Activated CD8-positive, alpha-beta memory T cell treated with anti-CD3 and anti-CD28 coated beads, Interleukin-2, amount 10 ng/mL, durations not matched to agents 7 days and 5 days (primary cell): ENCODE measurements around the gene ISG20. TPM values are rescaled to one million over a fixed set of nuclear protein-coding genes. Genes with fewer than 3 reads are reported as not detected.

Experiments
- ATAC-seq: fragments of 150-1000 bp; cut with Tn5 transposase; one replicate; pipeline ENCODE4 v1.10.0; 2021; ENCODE audit warnings: moderate library complexity
- CTCF ChIA-PET: fragments of 350-600 bp; sonication (Branson Sonifier 250); formaldehyde crosslinking; loops from one replicate; lab custom pipeline; 2021; ENCODE audit warnings: antibody characterized with exemption; lab: Charles Lee
- DNase-seq: peaks from one replicate; pipeline ENCODE4 v3.0.0-alpha.2; 2020
- H3K27ac Mint-ChIP-seq: one replicate; pipeline ENCODE4 v1.8.0; 2021; ENCODE audit warnings: mild to moderate bottlenecking, mixed read lengths
- H3K27me3 Mint-ChIP-seq: one replicate; pipeline ENCODE4 v1.8.0; 2021; ENCODE audit warnings: mixed read lengths
- H3K36me3 Mint-ChIP-seq: one replicate; pipeline ENCODE4 v1.8.0; 2021; ENCODE audit warnings: mild to moderate bottlenecking, mixed read lengths
- H3K4me1 Mint-ChIP-seq: one replicate; pipeline ENCODE4 v1.8.0; 2021; ENCODE audit warnings: mixed read lengths
- H3K4me3 Mint-ChIP-seq: one replicate; pipeline ENCODE4 v1.8.0; 2021; ENCODE audit warnings: mild to moderate bottlenecking, moderate library complexity, mixed read lengths
- H3K9me3 Mint-ChIP-seq: one replicate; pipeline ENCODE4 v1.8.0; 2022; ENCODE audit warnings: low read depth, mixed read lengths
- total RNA-seq, 2 experiments: library from RNA; stranded (reverse); gene quantifications; one replicate each; pipeline ENCODE4 v1.2.3, GENCODE V29; 2021

The ISG20 gene
- total RNA-seq, 2 experiments from 2014 or later: 155 to 379 TPM

DNA sequence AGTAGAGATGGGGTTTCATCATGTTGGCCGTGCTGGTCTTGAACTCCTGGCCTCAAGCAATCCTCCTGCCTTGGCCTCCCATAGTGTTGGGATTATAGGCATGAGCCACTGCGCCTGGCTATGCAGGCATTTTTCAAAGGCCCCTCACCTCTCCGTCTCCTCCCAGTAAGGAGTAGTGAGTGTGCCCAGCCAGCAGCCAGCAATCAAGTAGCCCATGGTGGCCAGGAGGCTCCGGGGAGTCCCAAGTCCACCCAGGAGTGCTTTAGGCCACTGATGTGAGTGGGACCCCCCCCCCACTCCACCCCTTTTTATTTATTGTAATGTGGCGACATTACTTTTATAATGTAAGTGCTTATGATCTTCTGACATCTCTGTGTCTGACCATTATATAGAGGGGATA is 8.1 kb downstream of the ISG20 start:
- Mint-ChIP-seq H3K27me3 (no peaks in the 10 kb centered on the region), H3K4me3 (no peak overlapping the region), H3K9me3 (no peaks in the 10 kb centered on the region), H3K27ac (no peak overlapping the region), H3K36me3 (peaks cover 68% of the 10 kb centered on the region), H3K4me1 (peaks cover 74% of the 10 kb centered on the region)
- ATAC-seq (no peak), DNase-seq (peak; percentile 28)
- CTCF ChIA-PET: interaction anchor here (0.8 to 2.6 kb wide), 3 partner anchors 9 to 23 kb away, joined by 4 to 12 read pairs (median 5); partner anchors contain the start of gene ISG20

DNA sequence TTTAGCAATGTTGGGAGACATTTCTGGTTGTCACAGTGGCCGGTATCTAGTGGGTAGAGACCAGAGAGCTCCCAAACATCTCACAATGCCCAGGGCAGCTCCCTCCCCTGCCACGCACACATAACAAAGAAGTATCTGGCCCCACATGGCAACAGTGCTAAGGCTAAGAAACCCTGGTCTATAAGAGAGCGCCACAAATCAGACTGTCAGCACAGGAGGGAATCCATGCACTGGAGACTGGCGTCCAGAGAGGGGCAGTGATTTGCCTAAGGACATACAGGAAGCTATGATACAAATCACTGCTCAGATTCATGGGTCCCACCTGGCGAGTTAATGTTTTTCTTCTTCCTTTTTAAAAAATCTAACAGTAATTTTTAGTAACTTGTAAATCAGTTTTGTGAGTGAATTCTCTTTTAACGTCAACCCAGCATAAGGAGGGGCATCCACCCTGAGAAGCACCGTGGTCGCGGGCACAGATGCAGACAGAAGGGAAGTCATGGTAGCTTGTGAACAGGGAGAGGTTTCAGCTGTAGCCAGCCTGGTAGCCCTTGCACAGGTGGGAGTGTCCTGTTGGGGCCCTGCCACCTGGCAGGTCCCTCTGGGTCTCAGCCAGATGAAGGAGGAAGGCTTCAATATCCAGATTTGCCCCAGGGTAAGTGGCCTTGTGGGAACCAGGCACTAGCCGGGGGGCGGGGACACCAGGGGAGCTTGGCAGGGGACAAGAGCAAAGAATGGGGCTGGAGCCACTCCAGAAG is 8.7 kb downstream of the ISG20 start:
- CTCF ChIA-PET: interaction anchor here (0.8 to 2.6 kb wide), 4 partner anchors 9 to 23 kb away, joined by 3 to 12 read pairs (median 4); partner anchors contain the start of gene ISG20
- Mint-ChIP-seq H3K4me1 (peaks cover 69% of the 10 kb centered on the region), H3K4me3 (no peak overlapping the region), H3K27me3 (no peaks in the 10 kb centered on the region), H3K9me3 (no peaks in the 10 kb centered on the region), H3K27ac (peak overlapping the region; percentile 13), H3K36me3 (peaks cover 63% of the 10 kb centered on the region)
- no peak for ATAC-seq
- peak; percentile 40 for DNase-seq

DNA sequence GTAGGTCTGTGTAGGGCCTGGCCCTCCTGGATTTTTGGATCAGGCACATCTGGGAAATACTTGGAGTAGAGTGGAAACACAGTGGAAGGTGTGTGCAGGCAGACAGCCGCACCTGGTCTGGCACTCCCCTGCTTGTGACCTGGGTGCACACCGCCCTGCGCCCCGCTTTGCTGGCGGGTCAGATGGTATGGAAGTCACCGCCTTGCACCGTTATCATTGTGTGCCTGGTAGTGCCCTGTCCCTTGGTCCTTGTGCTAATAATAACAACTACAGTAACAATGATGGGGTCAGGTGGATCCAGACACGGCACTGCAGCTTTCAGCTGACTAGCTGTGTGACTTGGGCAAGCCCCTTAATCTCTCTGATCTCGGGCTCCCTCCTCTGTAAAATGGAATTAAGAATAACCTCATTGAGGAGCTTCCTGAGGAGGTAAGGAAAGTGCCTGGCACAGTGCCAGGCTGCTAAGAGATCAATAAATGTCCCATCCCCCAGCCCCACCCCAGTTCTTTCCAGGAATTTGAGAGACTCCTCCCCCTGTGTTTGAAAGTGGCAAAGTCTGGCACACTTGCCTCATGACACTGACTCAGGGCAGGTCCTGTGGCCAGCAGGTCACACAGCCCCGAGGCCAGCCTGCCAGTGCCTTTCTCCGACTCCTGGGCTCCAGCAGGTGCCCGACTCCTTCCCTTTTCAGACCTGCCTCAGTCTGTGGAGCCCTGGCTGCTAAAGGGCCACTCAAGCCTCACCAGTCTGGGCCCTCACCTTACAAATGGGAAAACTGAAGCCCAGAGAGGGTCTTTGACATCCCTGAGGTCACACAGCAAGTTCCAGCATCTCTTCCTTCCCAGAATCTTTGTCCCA is 9.8 kb downstream of the ISG20 start:
- Mint-ChIP-seq H3K4me3 (peak overlapping the region; percentile 48), H3K4me1 (peaks cover 66% of the 10 kb centered on the region), H3K27ac (peak overlapping the region; percentile 84), H3K36me3 (peaks cover 65% of the 10 kb centered on the region), H3K9me3 (no peaks in the 10 kb centered on the region), H3K27me3 (no peaks in the 10 kb centered on the region)
- CTCF ChIA-PET: interaction anchor here (1.0 to 1.5 kb wide), 4 partner anchors 10 to 26 kb away, joined by 3 to 5 read pairs (median 4); partner anchors contain the start of gene ISG20
- peak; percentile 8 for ATAC-seq
- peak; percentile 47 for DNase-seq

DNA sequence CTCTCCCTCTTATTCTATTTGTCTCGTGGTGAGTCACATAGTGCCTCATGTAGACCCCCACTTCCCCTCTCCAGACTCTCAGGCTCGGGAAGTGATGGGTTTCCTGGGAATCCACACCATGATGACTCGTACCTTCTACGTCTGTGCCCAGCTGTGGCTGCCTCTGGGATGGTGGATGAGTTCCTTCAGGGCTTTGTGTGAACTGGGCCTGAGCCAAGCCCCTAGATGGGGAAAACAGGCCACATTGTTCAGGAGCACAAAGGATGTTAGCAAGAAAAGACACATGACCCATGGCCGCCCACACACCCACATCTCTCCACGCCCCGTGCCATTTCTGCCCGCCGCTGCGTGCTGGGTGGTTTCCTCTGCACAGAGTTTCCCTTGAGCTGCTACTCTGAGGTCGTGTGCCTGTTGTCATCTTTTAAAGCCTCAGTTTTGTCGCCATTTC is 10.5 kb downstream of the ISG20 start:
- DNase-seq (peak; percentile 84), ATAC-seq (peak; percentile 84)
- H3K9me3 Mint-ChIP-seq: no peaks in the 10 kb centered on the region
- H3K27me3 Mint-ChIP-seq: no peaks in the 10 kb centered on the region
- CTCF ChIA-PET: interaction anchor here (1.0 to 1.5 kb wide), 3 partner anchors 10 to 27 kb away, joined by 4 to 5 read pairs (median 4); partner anchors contain the start of gene ISG20
- H3K27ac Mint-ChIP-seq: peak overlapping the region; percentile 84
- H3K4me1 Mint-ChIP-seq: peaks cover 60% of the 10 kb centered on the region
- peak overlapping the region; percentile 48 for H3K4me3 Mint-ChIP-seq
- peaks cover 63% of the 10 kb centered on the region for H3K36me3 Mint-ChIP-seq

DNA sequence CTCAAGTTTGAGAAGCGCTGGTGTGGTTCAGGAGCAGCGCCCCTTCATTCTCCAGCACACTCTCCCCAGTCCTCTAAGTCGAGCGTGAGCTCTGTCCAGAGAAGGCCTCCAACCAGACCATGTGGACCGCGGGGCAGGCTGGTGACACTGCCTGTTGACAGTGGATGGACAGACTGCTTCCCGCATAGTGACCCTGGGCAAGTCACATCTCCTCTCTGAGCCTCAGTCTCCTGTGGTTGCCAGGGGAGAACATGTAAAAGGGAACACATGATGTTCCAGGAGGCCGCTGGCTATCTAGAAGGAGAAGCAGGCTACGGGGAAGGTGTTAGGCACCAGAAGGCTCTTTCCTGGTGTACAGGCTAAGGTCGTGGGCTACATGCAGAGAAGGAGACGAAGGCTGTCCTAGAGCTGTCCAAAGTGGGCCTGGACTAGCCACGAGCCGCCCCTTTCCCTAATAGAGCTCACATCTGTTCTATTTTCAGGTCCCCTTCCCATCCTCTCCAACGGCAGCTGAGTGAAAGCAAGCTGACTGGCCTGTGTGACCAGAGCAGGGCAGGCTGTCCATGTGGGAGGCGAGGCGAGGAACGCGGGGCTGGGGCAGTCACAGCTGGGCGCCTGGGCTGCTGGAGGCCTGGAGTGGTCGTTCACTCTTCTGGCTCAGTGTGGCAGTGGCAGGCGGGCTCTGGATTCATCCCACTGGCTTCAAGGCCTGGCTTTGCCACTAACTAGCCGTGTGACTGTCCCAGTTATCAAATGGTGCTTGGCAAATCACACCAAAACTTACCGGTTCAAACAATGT is 11.1 kb downstream of the ISG20 start:
- H3K9me3 Mint-ChIP-seq: no peaks in the 10 kb centered on the region
- DNase-seq: peak; percentile 34
- no peaks in the 10 kb centered on the region for H3K27me3 Mint-ChIP-seq
- H3K4me3 Mint-ChIP-seq: peak overlapping the region; percentile 48
- H3K4me1 Mint-ChIP-seq: peaks cover 55% of the 10 kb centered on the region
- peak overlapping the region; percentile 84 for H3K27ac Mint-ChIP-seq
- CTCF ChIA-PET: interaction anchor here (1.0 to 1.5 kb wide), 2 partner anchors 11 to 25 kb away, joined by 4 to 5 read pairs; partner anchors contain the start of gene ISG20
- peaks cover 66% of the 10 kb centered on the region for H3K36me3 Mint-ChIP-seq
- no peak for ATAC-seq

DNA sequence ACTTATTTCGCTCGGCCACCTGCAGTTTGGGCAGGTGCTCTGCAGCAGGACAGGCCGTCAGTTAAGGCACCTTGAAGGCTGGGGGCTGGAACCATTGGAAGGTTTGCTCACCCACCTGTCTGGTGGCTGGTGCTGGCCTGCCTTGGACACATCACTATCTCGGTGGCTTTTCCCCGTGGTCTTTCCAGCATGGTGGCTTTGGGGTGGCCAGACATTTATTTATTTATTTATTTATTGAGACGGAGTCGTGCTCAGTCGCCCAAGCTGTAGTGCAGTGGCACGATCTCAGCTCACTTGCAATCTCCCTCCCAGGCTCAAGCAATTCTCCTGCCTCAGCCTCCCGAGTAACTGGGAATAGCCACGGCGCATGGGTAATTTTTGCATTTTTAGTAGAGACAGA is 11.7 kb downstream of the ISG20 start:
- no peaks in the 10 kb centered on the region for H3K9me3 Mint-ChIP-seq
- H3K4me3 Mint-ChIP-seq: no peak overlapping the region
- DNase-seq: no peak
- no peak for ATAC-seq
- peaks cover 62% of the 10 kb centered on the region for H3K36me3 Mint-ChIP-seq
- CTCF ChIA-PET: interaction anchor here (1.0 to 1.5 kb wide), 2 partner anchors 12 to 26 kb away, joined by 4 to 5 read pairs; partner anchors contain the start of gene ISG20
- peak overlapping the region; percentile 22 for H3K27ac Mint-ChIP-seq
- H3K27me3 Mint-ChIP-seq: no peaks in the 10 kb centered on the region
- peaks cover 50% of the 10 kb centered on the region for H3K4me1 Mint-ChIP-seq

DNA sequence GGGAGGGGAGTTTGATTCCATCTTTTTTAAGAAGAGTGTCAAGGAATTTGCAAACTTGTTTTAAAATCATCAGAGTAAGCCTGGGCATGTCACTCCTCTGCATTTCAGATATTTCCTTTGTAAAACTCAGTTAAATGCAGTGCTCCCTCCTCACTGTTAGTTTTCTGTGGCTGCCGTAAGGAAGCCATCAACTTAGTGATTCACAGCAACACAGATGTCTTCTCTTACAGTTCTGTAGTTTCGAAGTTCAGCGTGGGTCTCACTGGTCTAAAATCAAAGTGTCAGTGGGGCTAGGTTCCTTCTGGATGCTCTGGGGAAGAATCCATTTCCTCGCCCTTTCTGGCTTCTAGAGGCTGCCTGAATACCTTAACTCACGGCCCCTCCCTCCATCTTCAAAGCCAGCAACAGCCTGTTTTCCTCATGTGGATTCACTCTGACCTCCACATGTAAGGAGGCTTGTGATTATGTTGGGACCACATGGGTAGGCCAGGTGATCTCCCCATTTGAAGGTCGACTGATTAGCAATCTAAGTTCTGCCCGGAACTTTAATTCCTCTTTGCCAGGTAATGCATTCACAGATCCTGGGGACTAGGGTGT is 12.4 kb downstream of the ISG20 start:
- ATAC-seq: no peak

DNA sequence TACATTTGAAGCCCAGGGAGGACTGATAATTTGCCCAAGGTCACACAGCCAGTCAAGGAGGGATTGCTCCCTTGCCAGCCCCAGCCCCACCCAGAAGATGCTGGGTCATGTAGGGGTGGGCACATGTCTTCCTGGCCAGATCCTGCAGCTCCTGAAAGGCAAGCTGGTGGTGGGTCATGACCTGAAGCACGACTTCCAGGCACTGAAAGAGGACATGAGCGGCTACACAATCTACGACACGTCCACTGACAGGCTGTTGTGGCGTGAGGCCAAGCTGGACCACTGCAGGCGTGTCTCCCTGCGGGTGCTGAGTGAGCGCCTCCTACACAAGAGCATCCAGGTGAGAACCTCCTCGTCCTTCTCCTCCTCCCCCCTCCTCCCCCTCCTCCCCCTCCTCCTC is 13.2 kb downstream of the ISG20 start:
- Mint-ChIP-seq H3K27ac (no peak overlapping the region), H3K9me3 (no peaks in the 10 kb centered on the region), H3K4me1 (peaks cover 42% of the 10 kb centered on the region), H3K4me3 (no peak overlapping the region), H3K27me3 (no peaks in the 10 kb centered on the region), H3K36me3 (peaks cover 53% of the 10 kb centered on the region)
- CTCF ChIA-PET: interaction anchor here (0.8 kb wide), 1 partner anchor 28 kb away, joined by 4 read pairs; no protein-coding TSS in a partner anchor
- ATAC-seq (no peak), DNase-seq (peak; percentile 38)

More for the DNA sequence above, 12.4 kb downstream of the ISG20 start:
- peaks cover 55% of the 10 kb centered on the region for H3K36me3 Mint-ChIP-seq
- H3K9me3 Mint-ChIP-seq: no peaks in the 10 kb centered on the region
- H3K4me1 Mint-ChIP-seq: peaks cover 46% of the 10 kb centered on the region
- no peak overlapping the region for H3K4me3 Mint-ChIP-seq
- H3K27ac Mint-ChIP-seq: peak overlapping the region; percentile 26
- DNase-seq: peak; percentile 11
- no peaks in the 10 kb centered on the region for H3K27me3 Mint-ChIP-seq
- CTCF ChIA-PET: interaction anchor here (0.8 kb wide), 1 partner anchor 27 kb away, joined by 4 read pairs; no protein-coding TSS in a partner anchor

DNA sequence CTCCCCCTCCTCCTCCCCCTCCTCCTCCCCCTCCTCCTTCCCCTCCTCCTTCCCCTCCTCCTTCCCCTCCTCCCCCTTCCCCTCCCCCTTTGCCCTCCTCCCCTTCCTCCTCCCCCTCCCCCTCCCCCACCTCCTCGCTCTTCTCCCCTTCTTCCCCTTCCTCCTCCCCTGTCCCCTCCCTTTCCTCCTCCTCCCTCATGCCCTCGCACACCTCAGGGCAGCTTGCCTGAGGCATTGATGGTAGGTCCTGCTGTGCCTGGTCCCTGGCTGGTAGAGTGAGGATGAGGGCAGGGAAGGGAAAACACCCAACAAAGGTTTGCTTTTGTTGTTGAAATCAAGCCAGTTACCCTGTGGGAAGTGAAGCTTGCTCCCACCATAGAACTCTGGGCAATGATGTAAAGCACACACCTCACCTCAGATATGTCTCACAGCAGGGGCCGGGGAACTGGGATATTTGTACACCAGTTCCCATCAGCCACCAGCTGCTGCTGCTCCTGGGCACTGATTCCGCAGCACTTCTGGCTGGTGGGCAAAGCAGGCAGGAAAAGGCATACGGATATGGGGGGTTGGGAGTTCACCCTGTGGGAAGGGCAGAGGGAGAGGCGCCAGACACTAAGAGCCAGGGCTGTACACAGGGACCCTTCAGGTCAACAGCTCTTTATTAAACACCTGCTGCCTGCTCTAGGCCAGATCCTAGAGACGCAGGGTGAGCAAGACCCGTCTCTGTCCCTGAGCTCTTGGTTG is 13.8 kb downstream of the ISG20 start:
- Mint-ChIP-seq H3K36me3 (peaks cover 50% of the 10 kb centered on the region), H3K27ac (no peak overlapping the region), H3K9me3 (no peaks in the 10 kb centered on the region), H3K4me1 (peaks cover 37% of the 10 kb centered on the region), H3K4me3 (no peak overlapping the region), H3K27me3 (no peaks in the 10 kb centered on the region)
- ATAC-seq (no peak), DNase-seq (peak; percentile 35)
- CTCF ChIA-PET: no interaction called here

DNA sequence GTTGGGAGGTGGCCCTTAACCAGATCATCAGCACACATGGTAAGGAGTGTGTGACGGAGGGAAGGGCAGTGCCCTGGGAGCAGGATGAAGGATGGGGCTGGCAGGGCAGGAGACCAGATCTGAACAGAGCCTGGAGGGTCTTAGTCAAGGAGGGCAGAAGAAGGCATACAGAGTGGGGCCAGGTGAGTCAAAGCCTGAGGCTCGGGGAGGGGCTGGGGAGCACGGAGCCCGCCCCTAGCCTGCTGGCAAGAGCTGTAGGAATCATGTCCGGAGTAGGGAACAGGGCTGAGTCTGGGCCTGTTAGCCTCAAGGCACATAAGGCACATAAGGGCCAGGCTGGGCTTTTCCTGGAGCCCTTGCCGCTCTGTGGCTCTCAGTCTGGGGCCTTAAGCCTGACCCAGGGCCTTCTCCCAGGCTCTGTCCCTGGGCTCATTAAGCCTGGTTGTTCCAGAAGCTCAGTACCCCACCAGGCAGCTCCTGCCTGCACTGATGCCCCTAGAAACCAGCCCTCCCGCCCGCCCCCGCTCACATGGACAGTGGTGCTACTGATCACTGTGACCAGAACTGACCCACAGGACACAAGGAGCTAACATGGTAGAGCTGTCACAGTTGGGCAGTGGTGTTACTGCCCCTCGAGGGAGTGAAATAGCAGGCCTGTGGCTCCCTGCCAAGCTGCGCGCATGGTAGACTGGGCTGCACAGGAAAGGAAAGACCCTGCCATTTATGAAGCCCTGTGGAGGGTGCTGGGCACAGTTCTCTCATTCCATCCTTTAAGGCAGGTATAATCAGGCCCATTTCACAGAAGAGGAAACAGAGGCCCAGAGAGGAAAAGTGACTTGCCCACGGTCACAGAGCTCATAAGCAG is 14.6 kb downstream of the ISG20 start:
- no peak for ATAC-seq
- no peak overlapping the region for H3K4me3 Mint-ChIP-seq

More for the DNA sequence above, 14.6 kb downstream of the ISG20 start:
- CTCF ChIA-PET: interaction anchor here (1.3 kb wide), 1 partner anchor 29 kb away, joined by 3 read pairs; no protein-coding TSS in a partner anchor
- H3K27ac Mint-ChIP-seq: peak overlapping the region; percentile 45
- H3K4me1 Mint-ChIP-seq: peaks cover 29% of the 10 kb centered on the region
- no peaks in the 10 kb centered on the region for H3K9me3 Mint-ChIP-seq
- peaks cover 44% of the 10 kb centered on the region for H3K36me3 Mint-ChIP-seq
- no peaks in the 10 kb centered on the region for H3K27me3 Mint-ChIP-seq
- DNase-seq: peak; percentile 9
